ENCODE results near the gene ANKRD11. TPM values are rescaled to one million over a fixed set of nuclear protein-coding genes. Genes with fewer than 3 reads are reported as not detected.

Gene ANKRD11
- total and polyA plus RNA-seq, 12 donors: 47.7 to 93.6 (median 66.2) TPM

GRCh38 chr16:89346869-89347268 is 143.5 kb downstream of the ANKRD11 start:
- intact Hi-C loops (cut with DNase I): loop anchor here in 1 of 10 donors (5.0 kb wide), 1 partner anchor 40 kb away; no protein-coding TSS in a partner anchor
- H3K27ac ChIP-seq: no peak overlapping the region
- H3K4me1 ChIP-seq: peaks cover 19 to 52% (median 28%) of the 10 kb centered on the region in 9 donors
- TF ChIP-seq CTCF (IDR thresholded peaks at IDR 0.05): no peak
- DNase-seq (no peak), ATAC-seq (peak in 1 of 8 donors; percentile 30)
- peaks cover 0 to 9% (median 0%) of the 10 kb centered on the region in 9 donors for H3K36me3 ChIP-seq
- WGBS, 2 donors: 69 to 72% methylated on average over 9 of the region's 9 CpGs
- no peak overlapping the region for H3K4me3 ChIP-seq
- H3K9me3 ChIP-seq: no peaks in the 10 kb centered on the region
- H3K27me3 ChIP-seq: no peaks in the 10 kb centered on the region

GRCh38 chr16:89345642-89346150 is 144.7 kb downstream of the ANKRD11 start:
- intact Hi-C loops (cut with DNase I): loop anchor here in 1 of 10 donors (5.0 kb wide), 1 partner anchor 42 kb away; no protein-coding TSS in a partner anchor
- H3K36me3 ChIP-seq: peaks cover 0 to 4% (median 0%) of the 10 kb centered on the region in 9 donors
- WGBS, 2 donors: 86 to 88% methylated on average over 9 of the region's 9 CpGs
- DNase-seq (no peak), ATAC-seq (no peak)
- H3K27ac ChIP-seq: no peak overlapping the region
- no peaks in the 10 kb centered on the region for H3K9me3 ChIP-seq
- H3K4me3 ChIP-seq: no peak overlapping the region
- H3K4me1 ChIP-seq: peaks cover 18 to 54% (median 24%) of the 10 kb centered on the region in 9 donors
- H3K27me3 ChIP-seq: no peaks in the 10 kb centered on the region
- TF ChIP-seq CTCF (IDR thresholded peaks at IDR 0.05): no peak

- Histone ChIP-seq H3K4me1 (peaks cover 18 to 49% (median 24%) of the 10 kb centered on the region in 9 donors), H3K27me3 (no peaks in the 10 kb centered on the region), H3K4me3 (no peak overlapping the region), H3K9me3 (no peaks in the 10 kb centered on the region), H3K27ac (peak overlapping the region in 1 of 10 donors; percentile 37), H3K36me3 (peaks cover 0 to 1% (median 0%) of the 10 kb centered on the region in 9 donors)
- ATAC-seq (peak; percentile 24 to 66 (median 46)), DNase-seq (no peak)
- 58 to 61% methylated on average over 20 of the region's 20 CpGs for WGBS, 2 donors
- TF ChIP-seq CTCF (IDR thresholded peaks at IDR 0.05): peak in 2 of 9 donors; percentile 10
- intact Hi-C loops (cut with DNase I): loop anchor here in 1 of 10 donors (5.0 kb wide), 1 partner anchor 42 kb away; no protein-coding TSS in a partner anchor
These were observed 145.3 kb downstream of the ANKRD11 start for GRCh38 chr16:89344846-89345611.

- no peak for DNase-seq
- intact Hi-C loops (cut with DNase I): no loop called here
- no peak for TF ChIP-seq CTCF (IDR thresholded peaks at IDR 0.05)
These were observed 145.9 kb downstream of the ANKRD11 start for GRCh38 chr16:89344458-89344834.

More at GRCh38 chr16:89344458-89344834, 145.9 kb downstream of the ANKRD11 start:
- Histone ChIP-seq H3K9me3 (no peaks in the 10 kb centered on the region), H3K4me1 (peaks cover 18 to 49% (median 24%) of the 10 kb centered on the region in 9 donors), H3K36me3 (peaks cover 0 to 4% (median 0%) of the 10 kb centered on the region in 9 donors), H3K4me3 (no peak overlapping the region), H3K27me3 (no peaks in the 10 kb centered on the region), H3K27ac (peak overlapping the region in 1 of 10 donors; percentile 37)
- peak in 6 of 8 donors; percentile 23 to 56 (median 32) for ATAC-seq
- 59 to 61% methylated on average over 15 of the region's 15 CpGs for WGBS, 2 donors

All from heart right ventricle (tissue), 16 donors.